ENCODE measurements around the gene AGBL4. TPM values are rescaled to one million over a fixed set of nuclear protein-coding genes. Genes with fewer than 3 reads are reported as not detected.

The AGBL4 gene
- polyA plus RNA-seq, 4 donors: 0.10 to 0.16 TPM; not detected in 2

- Histone ChIP-seq H3K9me3 (ENCODE audit: control insufficient read depth in 2 of 2, insufficient read depth in 1 of 2, low read depth in 1 of 2, low read length in 1 of 2) (no peaks in the 10 kb centered on the region), H3K27me3 (ENCODE audit: control insufficient read depth in 3 of 3, insufficient read depth in 3 of 3, low read length in 3 of 3) (peaks cover 0 to 3% (median 0%) of the 10 kb centered on the region in 3 donors), H3K4me1 (ENCODE audit: control insufficient read depth in 3 of 3, insufficient read depth in 2 of 3, low read depth in 1 of 3, low read length in 2 of 3) (no peaks in the 10 kb centered on the region), H3K27ac (ENCODE audit: low read depth in 1 of 3, low read length in 2 of 3) (no peak overlapping the region), H3K4me3 (ENCODE audit: low read depth in 1 of 3, low read length in 3 of 3) (no peak overlapping the region), H3K36me3 (ENCODE audit: control insufficient read depth in 3 of 3, insufficient read depth in 2 of 3, low read depth in 1 of 3, low read length in 3 of 3) (no peaks in the 10 kb centered on the region)
- no peak for DNase-seq
- no peak for FAIRE-seq
Observed at GRCh38 chr1:48940962-48941732, 1082.6 kb downstream of the AGBL4 start.

- 82 to 90% (median 85%) methylated on average over 2 of the region's 2 CpGs for WGBS, 3 donors
- Histone ChIP-seq H3K27me3 (ENCODE audit: control insufficient read depth in 3 of 3, insufficient read depth in 3 of 3, low read length in 3 of 3) (peaks cover 0 to 3% (median 0%) of the 10 kb centered on the region in 3 donors), H3K4me3 (ENCODE audit: low read depth in 1 of 3, low read length in 3 of 3) (no peak overlapping the region), H3K4me1 (ENCODE audit: control insufficient read depth in 3 of 3, insufficient read depth in 2 of 3, low read depth in 1 of 3, low read length in 2 of 3) (no peaks in the 10 kb centered on the region), H3K27ac (ENCODE audit: low read depth in 1 of 3, low read length in 2 of 3) (no peak overlapping the region), H3K36me3 (ENCODE audit: control insufficient read depth in 3 of 3, insufficient read depth in 2 of 3, low read depth in 1 of 3, low read length in 3 of 3) (no peaks in the 10 kb centered on the region), H3K9me3 (ENCODE audit: control insufficient read depth in 2 of 2, insufficient read depth in 1 of 2, low read depth in 1 of 2, low read length in 1 of 2) (no peaks in the 10 kb centered on the region)
- FAIRE-seq: no peak
- DNase-seq: no peak
Observed at GRCh38 chr1:48940354-48940753, 1083.4 kb downstream of the AGBL4 start.

GRCh38 chr1:48939828-48940227 is 1083.9 kb downstream of the AGBL4 start:
- H3K27ac ChIP-seq (ENCODE audit: low read depth in 1 of 3, low read length in 2 of 3): no peak overlapping the region
- no peaks in the 10 kb centered on the region for H3K36me3 ChIP-seq (ENCODE audit: control insufficient read depth in 3 of 3, insufficient read depth in 2 of 3, low read depth in 1 of 3, low read length in 3 of 3)
- WGBS, 3 donors: 81 to 86% (median 82%) methylated on average over 6 of the region's 6 CpGs
- FAIRE-seq: no peak
- peaks cover 0 to 3% (median 0%) of the 10 kb centered on the region in 3 donors for H3K27me3 ChIP-seq (ENCODE audit: control insufficient read depth in 3 of 3, insufficient read depth in 3 of 3, low read length in 3 of 3)
- no peak for DNase-seq
- no peaks in the 10 kb centered on the region for H3K4me1 ChIP-seq (ENCODE audit: control insufficient read depth in 3 of 3, insufficient read depth in 2 of 3, low read depth in 1 of 3, low read length in 2 of 3)
- no peak overlapping the region for H3K4me3 ChIP-seq (ENCODE audit: low read depth in 1 of 3, low read length in 3 of 3)
- H3K9me3 ChIP-seq (ENCODE audit: control insufficient read depth in 2 of 2, insufficient read depth in 1 of 2, low read depth in 1 of 2, low read length in 1 of 2): no peaks in the 10 kb centered on the region

- WGBS, 3 donors: 35 to 50% (median 41%) methylated on average over 3 of the region's 3 CpGs
- no peaks in the 10 kb centered on the region for H3K9me3 ChIP-seq (ENCODE audit: control insufficient read depth in 2 of 2, insufficient read depth in 1 of 2, low read depth in 1 of 2, low read length in 1 of 2)
- DNase-seq (no peak), FAIRE-seq (no peak)
- no peak overlapping the region for H3K4me3 ChIP-seq (ENCODE audit: low read depth in 1 of 3, low read length in 3 of 3)
- H3K27me3 ChIP-seq (ENCODE audit: control insufficient read depth in 3 of 3, insufficient read depth in 3 of 3, low read length in 3 of 3): peaks cover 0 to 3% (median 0%) of the 10 kb centered on the region in 3 donors
- H3K4me1 ChIP-seq (ENCODE audit: control insufficient read depth in 3 of 3, insufficient read depth in 2 of 3, low read depth in 1 of 3, low read length in 2 of 3): no peaks in the 10 kb centered on the region
- no peak overlapping the region for H3K27ac ChIP-seq (ENCODE audit: low read depth in 1 of 3, low read length in 2 of 3)
- H3K36me3 ChIP-seq (ENCODE audit: control insufficient read depth in 3 of 3, insufficient read depth in 2 of 3, low read depth in 1 of 3, low read length in 3 of 3): no peaks in the 10 kb centered on the region
Observed at GRCh38 chr1:48939042-48939441, 1084.7 kb downstream of the AGBL4 start.

GRCh38 chr1:48937732-48938131 is 1086.0 kb downstream of the AGBL4 start:
- FAIRE-seq (no peak), DNase-seq (no peak)
- no peak overlapping the region for H3K4me3 ChIP-seq (ENCODE audit: low read depth in 1 of 3, low read length in 3 of 3)
- no peaks in the 10 kb centered on the region for H3K4me1 ChIP-seq (ENCODE audit: control insufficient read depth in 3 of 3, insufficient read depth in 2 of 3, low read depth in 1 of 3, low read length in 2 of 3)
- H3K36me3 ChIP-seq (ENCODE audit: control insufficient read depth in 3 of 3, insufficient read depth in 2 of 3, low read depth in 1 of 3, low read length in 3 of 3): no peaks in the 10 kb centered on the region
- H3K27ac ChIP-seq (ENCODE audit: low read depth in 1 of 3, low read length in 2 of 3): no peak overlapping the region
- H3K27me3 ChIP-seq (ENCODE audit: control insufficient read depth in 3 of 3, insufficient read depth in 3 of 3, low read length in 3 of 3): peaks cover 0 to 3% (median 0%) of the 10 kb centered on the region in 3 donors
- 59 to 73% (median 64%) methylated on average over 1 of the region's 1 CpG for WGBS, 3 donors
- H3K9me3 ChIP-seq (ENCODE audit: control insufficient read depth in 2 of 2, insufficient read depth in 1 of 2, low read depth in 1 of 2, low read length in 1 of 2): no peaks in the 10 kb centered on the region

- FAIRE-seq (no peak), DNase-seq (no peak)
- H3K27ac ChIP-seq (ENCODE audit: low read depth in 1 of 3, low read length in 2 of 3): no peak overlapping the region
- no peaks in the 10 kb centered on the region for H3K4me1 ChIP-seq (ENCODE audit: control insufficient read depth in 3 of 3, insufficient read depth in 2 of 3, low read depth in 1 of 3, low read length in 2 of 3)
- peaks cover 0 to 3% (median 0%) of the 10 kb centered on the region in 3 donors for H3K27me3 ChIP-seq (ENCODE audit: control insufficient read depth in 3 of 3, insufficient read depth in 3 of 3, low read length in 3 of 3)
- 60 to 84% (median 81%) methylated on average over 2 of the region's 2 CpGs for WGBS, 3 donors
- H3K36me3 ChIP-seq (ENCODE audit: control insufficient read depth in 3 of 3, insufficient read depth in 2 of 3, low read depth in 1 of 3, low read length in 3 of 3): no peaks in the 10 kb centered on the region
- no peaks in the 10 kb centered on the region for H3K9me3 ChIP-seq (ENCODE audit: control insufficient read depth in 2 of 2, insufficient read depth in 1 of 2, low read depth in 1 of 2, low read length in 1 of 2)
- H3K4me3 ChIP-seq (ENCODE audit: low read depth in 1 of 3, low read length in 3 of 3): no peak overlapping the region
Observed at GRCh38 chr1:48936436-48936835, 1087.3 kb downstream of the AGBL4 start.

- no peaks in the 10 kb centered on the region for H3K4me1 ChIP-seq (ENCODE audit: control insufficient read depth in 3 of 3, insufficient read depth in 2 of 3, low read depth in 1 of 3, low read length in 2 of 3)
- H3K36me3 ChIP-seq (ENCODE audit: control insufficient read depth in 3 of 3, insufficient read depth in 2 of 3, low read depth in 1 of 3, low read length in 3 of 3): no peaks in the 10 kb centered on the region
- H3K27ac ChIP-seq (ENCODE audit: low read depth in 1 of 3, low read length in 2 of 3): no peak overlapping the region
- no peak overlapping the region for H3K4me3 ChIP-seq (ENCODE audit: low read depth in 1 of 3, low read length in 3 of 3)
- H3K9me3 ChIP-seq (ENCODE audit: control insufficient read depth in 2 of 2, insufficient read depth in 1 of 2, low read depth in 1 of 2, low read length in 1 of 2): no peaks in the 10 kb centered on the region
- DNase-seq (no peak), FAIRE-seq (no peak)
- H3K27me3 ChIP-seq (ENCODE audit: control insufficient read depth in 3 of 3, insufficient read depth in 3 of 3, low read length in 3 of 3): no peaks in the 10 kb centered on the region
- 55 to 63% (median 56%) methylated on average over 1 of the region's 1 CpG for WGBS, 3 donors
Observed at GRCh38 chr1:48932366-48932765, 1091.4 kb downstream of the AGBL4 start.

- Histone ChIP-seq H3K4me1 (ENCODE audit: control insufficient read depth in 3 of 3, insufficient read depth in 2 of 3, low read depth in 1 of 3, low read length in 2 of 3) (no peaks in the 10 kb centered on the region), H3K36me3 (ENCODE audit: control insufficient read depth in 3 of 3, insufficient read depth in 2 of 3, low read depth in 1 of 3, low read length in 3 of 3) (no peaks in the 10 kb centered on the region), H3K27me3 (ENCODE audit: control insufficient read depth in 3 of 3, insufficient read depth in 3 of 3, low read length in 3 of 3) (no peaks in the 10 kb centered on the region), H3K9me3 (ENCODE audit: control insufficient read depth in 2 of 2, insufficient read depth in 1 of 2, low read depth in 1 of 2, low read length in 1 of 2) (no peaks in the 10 kb centered on the region), H3K27ac (ENCODE audit: low read depth in 1 of 3, low read length in 2 of 3) (no peak overlapping the region), H3K4me3 (ENCODE audit: low read depth in 1 of 3, low read length in 3 of 3) (no peak overlapping the region)
- FAIRE-seq (no peak), DNase-seq (peak in 1 of 2 donors; percentile 14)
- 13 to 53% (median 26%) methylated on average over 7 of the region's 7 CpGs for WGBS, 3 donors
Observed at GRCh38 chr1:48931506-48932192, 1092.1 kb downstream of the AGBL4 start.
